ENCODE results near the gene DPYSL3.
"Not testable (repeated sequence)": the region's sequence is repeated elsewhere in the genome, so short reads cannot be mapped to it uniquely, and the experiment has no call there.

The DPYSL3 gene

DNA sequence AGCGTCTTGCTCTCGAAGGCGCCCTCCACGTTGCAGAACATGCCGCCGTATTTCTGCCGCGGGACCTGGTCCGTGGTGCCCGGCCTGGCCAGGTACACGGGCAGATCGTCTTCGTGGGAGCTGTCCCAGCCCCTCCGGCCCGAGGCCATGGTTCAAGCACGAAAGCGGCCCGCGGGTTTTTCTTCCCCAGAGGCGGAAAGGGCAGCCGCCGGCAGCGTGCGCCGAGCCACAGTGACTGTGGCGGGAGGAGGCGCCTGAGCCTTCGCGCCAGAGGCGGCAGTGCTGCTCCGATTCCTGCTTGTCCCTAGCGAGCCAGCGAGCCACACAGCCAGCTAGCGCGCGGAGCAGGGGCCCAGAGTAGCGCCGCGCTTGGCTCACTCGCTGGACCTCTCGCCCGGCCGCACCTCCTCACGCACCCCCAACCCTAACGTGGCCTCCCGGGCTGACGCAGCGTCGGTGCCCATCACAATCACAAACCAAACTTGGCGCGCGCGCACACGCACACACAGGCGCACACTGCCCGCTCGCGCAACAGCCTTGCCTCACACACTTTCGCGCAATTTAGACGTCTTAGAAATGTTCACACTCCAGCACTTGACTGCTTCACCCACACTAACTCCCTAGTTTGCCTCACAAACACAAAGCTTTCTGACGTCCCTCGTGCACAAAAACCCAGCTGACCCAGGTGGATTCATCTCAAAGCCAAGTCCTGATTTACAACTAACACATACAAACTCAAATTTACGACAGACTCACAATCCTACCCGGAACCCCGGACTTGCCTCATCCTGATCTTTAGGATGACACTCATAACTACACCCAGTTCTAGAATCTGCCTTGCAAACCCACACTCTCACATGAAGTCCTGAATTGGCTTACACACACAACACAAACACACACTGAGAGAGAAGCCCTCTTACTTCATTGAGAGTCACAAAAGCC lies at the start of gene DPYSL3:
TSS of gene DPYSL3 (minus strand) at position 359 of the 942 bp plus-strand sequence. CDS start at position 149, 210 bp downstream.
- peak; percentile 88 for DNase-seq (ENCODE audit: low spot score)

DNA sequence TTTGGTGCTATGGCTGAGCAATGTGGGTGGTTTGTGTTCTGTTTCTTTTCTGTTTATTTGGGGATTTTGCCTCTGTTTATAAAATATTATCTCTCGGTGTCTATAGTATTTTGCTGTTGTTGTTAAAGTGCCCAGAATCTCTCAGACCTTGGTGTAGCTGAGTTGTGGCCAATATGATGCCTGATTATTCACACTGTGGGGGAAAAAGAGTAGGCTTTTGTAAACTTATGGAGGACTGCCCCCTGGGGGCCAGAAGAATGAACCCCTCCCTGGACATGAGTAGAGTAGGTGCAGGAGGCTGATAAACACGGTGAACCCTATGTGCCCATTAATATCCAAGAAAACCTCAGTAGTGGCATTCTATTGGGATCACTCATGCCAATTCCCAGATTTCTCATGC lies 49.0 kb upstream of the DPYSL3 start:
- DNase-seq (ENCODE audit: low spot score), result no peak

GRCh38 chr5:147557876-147558745 lies 48.2 kb upstream of the DPYSL3 start:
- no peak for DNase-seq (ENCODE audit: low spot score)

DNA sequence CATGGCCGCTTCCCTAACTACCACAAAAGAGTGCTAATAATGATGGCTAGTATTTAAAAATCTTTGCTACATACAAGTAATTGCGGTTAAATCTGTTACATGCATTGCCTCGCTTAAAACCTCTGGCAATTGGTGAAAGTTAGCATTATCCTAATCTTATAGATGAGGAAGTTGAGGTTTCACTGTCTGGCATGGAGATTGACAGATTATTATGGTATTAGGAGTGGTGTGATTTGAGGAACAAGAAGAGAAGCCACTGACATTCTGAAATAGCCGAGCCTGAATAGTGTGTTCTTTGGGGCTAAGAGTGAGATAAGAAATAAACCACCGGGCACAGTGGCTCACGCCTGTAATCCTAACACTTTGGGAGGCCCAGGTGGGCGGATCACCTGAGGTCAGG lies 45.3 kb upstream of the DPYSL3 start:
- DNase-seq (ENCODE audit: low spot score), result no peak

DNA sequence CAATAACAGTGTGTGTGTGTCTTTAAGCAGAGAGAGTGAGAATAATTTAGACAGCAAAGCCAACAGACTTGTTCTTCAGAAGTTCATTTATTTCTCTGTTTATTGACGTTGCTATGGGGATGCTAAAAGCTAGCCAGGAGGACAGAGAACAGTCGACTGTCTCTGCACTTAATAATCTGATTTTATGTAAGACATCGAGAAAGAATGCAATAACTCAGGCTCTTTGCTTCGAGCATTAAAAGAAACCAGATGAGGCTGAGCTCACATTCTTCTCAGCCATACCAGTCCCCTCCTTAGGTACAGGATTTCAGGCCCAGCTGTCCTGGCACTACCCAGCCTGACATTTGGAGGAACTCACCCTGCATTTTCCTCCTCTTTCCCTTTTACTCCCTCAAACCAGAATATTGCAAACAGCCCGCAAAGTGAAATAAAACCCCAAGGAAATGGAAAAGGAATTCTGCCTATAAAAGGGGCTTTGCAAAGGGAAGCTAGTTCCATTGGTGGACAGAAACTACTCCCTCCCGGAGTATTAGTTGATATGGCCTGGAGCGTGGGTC lies 44.5 kb upstream of the DPYSL3 start:
- no peak for DNase-seq (ENCODE audit: low spot score)

DNA sequence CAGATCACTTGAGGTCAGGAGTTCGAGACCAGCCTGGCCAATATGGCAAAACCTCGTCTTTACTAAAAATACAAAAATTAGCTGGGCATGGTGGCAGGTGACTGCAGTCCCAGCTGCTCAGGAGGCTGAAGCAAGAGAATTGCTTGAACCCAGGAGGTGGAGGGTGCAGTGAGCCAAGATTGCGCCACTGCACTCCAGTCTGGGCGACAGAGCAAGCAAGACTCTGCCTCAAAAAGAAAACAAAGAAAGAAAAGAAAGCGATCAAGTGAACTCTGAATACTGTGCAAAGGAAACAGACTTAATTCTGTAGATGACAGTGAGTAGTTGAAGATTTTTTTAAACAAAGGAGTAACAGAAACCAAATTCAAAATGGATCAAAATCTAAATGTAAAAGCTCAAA lies 43.9 kb upstream of the DPYSL3 start:
- not testable (repeated sequence) for DNase-seq (ENCODE audit: low spot score)

DNA sequence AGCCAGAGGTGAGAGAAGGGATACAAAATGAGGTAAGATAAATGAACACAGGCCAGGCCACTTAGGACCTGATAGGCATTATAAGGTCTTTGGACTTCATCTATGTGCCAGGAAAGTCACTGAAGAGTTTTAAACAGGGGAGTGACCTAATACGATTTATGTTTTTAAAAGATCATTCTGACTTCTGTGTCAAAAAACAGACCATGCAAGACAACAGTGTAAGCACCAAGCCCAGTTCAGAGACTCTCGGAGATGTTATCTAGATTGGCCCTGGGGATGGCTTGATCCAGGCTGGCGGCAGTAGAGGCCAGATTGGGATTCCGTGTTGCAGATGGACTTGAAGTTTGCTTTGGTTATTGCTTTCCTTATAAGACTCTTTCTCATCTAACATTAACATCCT lies 43.0 kb upstream of the DPYSL3 start:
- DNase-seq (ENCODE audit: low spot score), result no peak

- no peak for DNase-seq (ENCODE audit: low spot score)
Observed at GRCh38 chr5:147551677-147552076, 41.8 kb upstream of the DPYSL3 start.

- no peak for DNase-seq (ENCODE audit: low spot score)
Observed at GRCh38 chr5:147547730-147548129, 37.9 kb upstream of the DPYSL3 start.

DNA sequence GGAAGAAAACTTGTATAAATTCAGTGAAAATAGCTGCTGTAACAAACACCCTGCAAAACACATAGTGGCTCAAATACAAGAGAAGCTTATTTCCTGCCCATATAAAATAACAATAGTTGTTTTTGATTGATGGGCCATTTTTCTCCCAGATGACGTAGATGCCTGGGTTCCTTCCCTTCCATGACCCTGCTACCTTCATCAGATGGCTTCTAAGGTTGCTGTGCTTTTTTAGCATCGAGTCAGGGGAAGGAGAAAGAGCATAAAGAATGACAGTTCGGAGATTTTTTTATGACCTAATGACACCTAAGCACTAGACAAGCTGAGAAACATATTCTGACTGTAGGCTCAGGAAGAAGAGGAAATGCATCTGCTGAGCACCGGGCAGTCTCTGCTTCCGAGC lies 34.7 kb upstream of the DPYSL3 start:
- DNase-seq (ENCODE audit: low spot score), result no peak

DNA sequence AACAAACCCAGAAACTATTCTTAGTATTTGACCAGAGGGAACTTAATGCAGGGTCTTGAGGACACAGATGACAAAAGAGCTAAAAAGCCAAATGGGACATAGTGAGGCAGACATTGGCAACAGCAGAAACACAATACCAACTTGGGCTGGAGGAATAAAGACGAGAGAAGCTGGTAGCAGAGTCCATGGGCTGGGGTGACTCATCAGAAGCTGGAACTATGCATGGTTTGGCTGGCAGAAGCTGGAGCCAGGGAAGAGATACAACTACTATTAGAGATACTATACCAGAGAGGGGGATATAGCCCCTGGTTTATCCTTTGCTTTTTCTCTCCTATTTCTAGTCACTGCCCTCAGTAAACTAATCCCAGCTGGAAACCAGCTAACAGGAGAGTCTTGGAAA lies 29.2 kb upstream of the DPYSL3 start:
- DNase-seq (ENCODE audit: low spot score), result no peak

- DNase-seq (ENCODE audit: low spot score), result no peak
Observed at GRCh38 chr5:147538236-147538635, 28.4 kb upstream of the DPYSL3 start.

DNA sequence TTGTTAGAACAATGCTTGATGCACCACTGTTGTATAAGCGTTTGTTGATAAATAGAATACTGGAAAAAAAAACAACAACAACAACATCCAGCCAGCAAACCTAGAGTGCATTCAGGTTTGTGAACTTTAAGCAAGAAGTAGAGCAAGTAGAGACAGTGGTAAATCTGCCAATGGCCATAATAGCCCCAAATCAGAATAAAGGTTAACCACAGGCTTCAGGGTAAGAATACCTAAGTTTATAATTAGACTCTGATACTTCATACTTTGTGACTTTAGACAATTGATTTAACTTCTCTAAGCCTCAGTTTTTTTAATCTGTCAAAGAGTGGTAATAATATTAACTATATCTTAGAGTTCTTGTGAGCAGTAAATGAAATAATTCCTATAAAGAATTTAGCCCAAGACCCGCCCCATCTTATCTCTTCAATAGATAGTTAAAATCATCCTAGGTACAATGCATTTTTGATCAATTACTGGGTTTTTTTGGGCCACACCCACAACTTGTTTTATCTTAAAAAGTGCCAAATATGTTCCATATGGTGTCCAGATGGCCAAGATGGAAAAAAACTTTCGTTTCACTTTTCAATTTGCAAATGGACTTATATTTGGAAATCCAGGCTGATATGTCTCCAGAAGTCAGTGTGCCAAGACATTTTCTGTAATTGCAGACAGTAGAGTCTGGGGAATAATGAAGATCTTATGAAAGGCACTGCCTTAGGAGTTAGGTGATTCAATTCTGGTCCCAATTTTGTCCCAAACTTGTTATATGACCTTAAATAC lies 24.5 kb upstream of the DPYSL3 start:
- no peak for DNase-seq (ENCODE audit: low spot score)

- no peak for DNase-seq (ENCODE audit: low spot score)
Observed at GRCh38 chr5:147532156-147532555, 22.3 kb upstream of the DPYSL3 start.

DNA sequence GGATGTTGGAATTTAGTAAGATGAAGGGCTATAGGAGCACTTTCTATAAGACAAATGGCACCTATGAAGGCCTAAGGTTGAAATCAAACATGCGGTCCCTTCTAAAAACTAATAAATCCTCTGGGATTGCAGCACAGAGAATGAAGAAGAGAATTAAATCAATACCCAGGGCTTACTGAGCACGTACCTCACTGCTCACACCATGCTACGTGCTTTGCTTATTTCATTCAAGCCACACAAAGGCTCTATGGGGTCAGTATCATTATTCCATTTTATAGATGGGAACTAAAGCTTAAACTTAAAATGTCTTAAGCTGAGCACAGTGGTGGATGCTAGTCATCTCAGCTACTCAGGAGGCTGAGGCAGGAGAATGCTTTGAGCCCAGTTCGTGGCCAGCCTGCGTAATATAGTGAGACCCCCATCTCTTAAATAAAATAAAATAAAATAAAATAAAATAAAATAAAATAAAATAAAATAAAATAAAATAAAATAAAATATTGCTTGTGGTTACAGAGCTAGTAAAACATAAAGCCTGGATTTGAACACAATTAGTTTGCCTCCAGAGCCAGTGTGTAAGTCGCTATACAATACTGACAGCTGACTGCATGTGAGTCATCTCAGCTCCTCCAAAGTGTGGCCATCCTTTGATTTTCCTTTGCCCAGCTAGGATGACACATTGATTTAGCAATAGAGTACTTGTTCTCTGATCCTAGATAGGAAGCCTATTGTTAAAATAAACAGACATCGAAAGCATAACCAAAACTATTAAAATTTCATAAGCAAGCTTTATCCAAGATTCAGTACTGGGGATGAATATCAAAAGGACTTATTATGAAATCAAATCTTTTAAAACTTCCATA lies 20.9 kb upstream of the DPYSL3 start:
- no peak for DNase-seq (ENCODE audit: low spot score)

DNA sequence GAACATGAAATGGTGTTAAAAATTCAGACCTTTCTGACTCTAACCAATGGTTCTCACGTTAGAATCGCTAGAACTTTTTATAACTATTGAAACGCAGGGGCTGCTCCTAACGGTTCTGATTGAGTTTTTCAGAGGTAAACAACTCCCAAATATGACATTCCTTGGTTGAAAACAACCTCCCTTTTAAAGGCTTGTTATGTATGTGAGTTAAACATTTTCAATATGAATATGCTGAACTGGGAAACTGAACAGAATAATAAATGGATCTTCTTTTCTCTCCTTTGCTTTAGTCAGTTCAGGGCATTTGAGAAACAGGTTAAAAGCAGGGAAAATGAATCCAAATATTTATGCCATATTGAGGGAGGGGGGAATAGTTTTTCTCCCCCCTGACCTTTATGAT lies 13.2 kb upstream of the DPYSL3 start:
- DNase-seq (ENCODE audit: low spot score), result no peak

GRCh38 chr5:147522435-147522834 lies 12.6 kb upstream of the DPYSL3 start:
- no peak for DNase-seq (ENCODE audit: low spot score)

DNA sequence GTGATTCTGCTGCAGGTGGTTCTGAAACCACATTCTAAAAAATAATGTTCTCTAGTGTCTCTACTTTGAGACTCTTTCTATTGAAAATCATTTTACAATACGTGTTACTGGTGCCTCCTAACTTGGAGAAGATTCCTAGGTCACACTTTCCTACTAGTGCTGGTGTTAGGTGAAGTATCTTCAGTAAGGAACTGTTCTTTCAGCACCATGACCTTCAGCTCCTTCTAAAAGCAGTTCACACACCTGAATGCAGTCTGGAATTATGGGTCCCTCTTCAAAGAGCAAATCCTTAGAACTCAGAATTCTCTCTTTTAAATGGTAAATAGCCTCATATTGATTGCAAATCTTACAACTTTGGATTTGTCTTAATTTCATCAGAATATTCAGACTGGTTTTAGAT lies 10.6 kb upstream of the DPYSL3 start:
- no peak for DNase-seq (ENCODE audit: low spot score)

DNA sequence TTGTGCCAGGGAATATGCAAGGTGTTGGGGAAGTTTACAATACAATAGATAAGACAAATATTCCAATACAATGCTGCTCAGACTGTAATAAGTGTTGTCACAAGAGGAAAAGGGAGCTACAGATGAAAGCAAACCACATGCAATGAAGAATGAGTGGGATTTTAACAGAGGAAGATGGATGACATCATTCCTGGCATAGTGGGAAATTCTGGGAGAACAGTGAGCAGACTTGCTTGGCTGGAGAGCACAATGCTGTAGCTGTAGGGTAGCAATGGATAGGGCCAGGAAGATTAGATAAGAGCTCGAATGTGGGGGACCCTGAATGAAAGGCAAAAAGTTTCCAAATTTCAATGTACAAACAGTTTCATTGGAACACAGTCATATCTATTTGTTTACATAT lies 9.5 kb upstream of the DPYSL3 start:
- DNase-seq (ENCODE audit: low spot score), result no peak

DNA sequence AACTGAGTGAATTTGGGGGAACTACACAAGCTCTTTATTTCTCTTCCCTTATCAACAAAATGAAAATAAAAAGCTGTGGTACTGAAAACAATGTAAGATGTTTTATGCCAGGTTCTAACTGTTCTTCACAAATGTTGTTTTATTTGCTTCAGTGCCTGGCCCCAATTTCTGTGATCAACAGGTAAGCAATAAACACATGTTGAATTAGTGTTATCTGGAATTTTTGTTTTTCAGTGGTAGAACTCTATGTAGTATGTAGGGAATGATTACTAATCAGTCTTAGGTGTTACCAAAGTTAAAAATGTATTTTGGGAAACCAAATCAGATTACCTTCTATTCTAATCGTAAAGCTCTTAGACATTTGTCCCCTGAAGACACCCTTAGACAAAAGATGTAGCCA lies 7.5 kb upstream of the DPYSL3 start:
- no peak for DNase-seq (ENCODE audit: low spot score)

GRCh38 chr5:147515269-147515668 lies 5.4 kb upstream of the DPYSL3 start:
- no peak for DNase-seq (ENCODE audit: low spot score)
